K562 (cell line): ENCODE measurements around the gene ARL8A. TPM values are rescaled to one million over a fixed set of nuclear protein-coding genes. Genes with fewer than 3 reads are reported as not detected.

Source experiments
- GTF2A2 ChIP-seq: IDR thresholded peaks from 2 replicates; pipeline ENCODE4 v1.6.1; 2016; ENCODE audit warnings: mild to moderate bottlenecking, missing genetic modification characterization, missing compliant biosample characterization
- GTF3C2 ChIP-seq: IDR thresholded peaks from 3 replicates; pipeline ENCODE4 v1.6.1; 2011; ENCODE audit warnings: borderline replicate concordance, mild to moderate bottlenecking, moderate library complexity; ENCODE audit not compliant: insufficient read length; ENCODE audit errors: extremely low read depth
- KDM2B ChIP-seq: fragments of 250-450 bp; sonication (Bioruptor Pico); IDR thresholded peaks from 2 replicates; pipeline ENCODE4 v1.8.0; 2021; ENCODE audit warnings: mild to moderate bottlenecking, moderate library complexity
- MNT ChIP-seq, 2 experiments: fragments of 450-650 bp; conservative IDR thresholded peaks; 2 replicates each; pipeline ENCODE4 v1.6.1; 2017; ENCODE audit warnings: mild to moderate bottlenecking in 2 of 2, moderate library complexity in 2 of 2
- polyA plus RNA-seq, 8 experiments: library from polyadenylated mRNA; depleted of rRNA in 4 of 8; stranded (reverse) in 5 of 8; unstranded in 3 of 8; fragments of >200 nt; fragmentation: Nextera tagmentation in 2 of 8; fragmentation: Illumina TruSeq in 1 of 8; extraction: Ambion mirVana in 2 of 8; extraction: Trizol in 1 of 8; gene quantifications; 2 replicates each; pipeline versions ENCODE4 v1.2.1 to v1.2.3, GENCODE V29; 2011 to 2014; ENCODE audit warnings: inconsistent platforms in 1 of 8, missing spikeins in 1 of 8
- total RNA-seq, 7 experiments: library from RNA; depleted of rRNA in 6 of 7; stranded (reverse); fragments of >200 nt in 6 of 7; fragmentation: Illumina TruSeq in 2 of 7; extraction: Trizol in 2 of 7; gene quantifications; 2 replicates each; pipeline versions ENCODE4 v1.2.1 to v1.2.3, GENCODE V29; 2011 to 2021; ENCODE audit warnings: low replicate concordance in 1 of 7

ARL8A gene
- total and polyA plus RNA-seq, 9 of the 15 experiments (the other 6 are each of a cell fraction or from before 2014, with no cell fraction given) = 0.17 to 27.3 (median 15.6) TPM

GRCh38 chr1:202122639-202123335, 21.8 kb downstream of the ARL8A start, which contains the start of gene GPR37L1 (continued):
- TF ChIP-seq GTF3C2 (no peak), GTF2A2 (tag) (no peak), MNT (conservative IDR thresholded peaks at IDR 0.05) (no peak), KDM2B (CRISPR knock-in tag) (no peak)
